Activated CD4-positive, CD25-positive, alpha-beta regulatory T cell treated with anti-CD3 and anti-CD28 coated beads, Interleukin-2, amount 50 U/mL, for 24 hours (primary cell): ENCODE measurements around the gene KLK3.
A peak's percentile ranks its signal among the peaks of the same experiment; 100 is the strongest.
"Not testable (repeated sequence)": the region's sequence is repeated elsewhere in the genome, so short reads cannot be mapped to it uniquely, and the experiment has no call there.

Source experiments
- ATAC-seq, 2 donors: fragments of 150-1000 bp; cut with Tn5 transposase; one replicate each; pipeline ENCODE4 v1.10.0; 2021; ENCODE audit warnings: mild to moderate bottlenecking in 1 of 2, moderate library complexity in 1 of 2

KLK3 gene

GRCh38 chr19:50854636-50855410 lies at the start of gene KLK3:
TSS of gene KLK3 (plus strand) at chr19:50854915. CDS start at chr19:50854956, 41 bp downstream.
- ATAC-seq, result no peak

GRCh38 chr19:50808856-50809255 lies 45.9 kb upstream of the KLK3 start:
- ATAC-seq, result no peak

GRCh38 chr19:50811622-50812238 lies 43.0 kb upstream of the KLK3 start:
- not testable (repeated sequence) for ATAC-seq

GRCh38 chr19:50812474-50812873 lies 42.2 kb upstream of the KLK3 start:
- no peak for ATAC-seq

- ATAC-seq, result no peak
Measured at GRCh38 chr19:50814883-50815282, 39.8 kb upstream of the KLK3 start.

DNA sequence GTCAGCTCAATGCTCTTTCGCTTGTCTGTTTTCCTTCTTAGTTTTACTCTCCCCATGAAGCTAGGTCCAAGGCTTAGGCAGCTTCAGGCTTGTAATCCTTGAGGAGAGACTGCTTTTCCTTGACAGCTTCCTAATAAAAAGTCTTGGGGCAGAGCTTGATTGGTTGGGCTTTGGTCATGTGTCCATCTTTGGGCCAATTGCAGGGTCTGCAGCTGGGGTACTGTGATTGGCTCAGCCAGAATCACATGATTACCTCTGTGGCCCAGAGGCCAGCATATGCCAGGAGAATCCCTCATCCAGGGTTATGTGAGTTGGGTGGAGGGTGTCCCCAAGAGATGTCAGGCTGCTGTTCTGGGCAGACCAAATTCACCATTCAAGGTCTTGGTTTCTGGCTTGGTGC lies 39.3 kb upstream of the KLK3 start:
- no peak for ATAC-seq

DNA sequence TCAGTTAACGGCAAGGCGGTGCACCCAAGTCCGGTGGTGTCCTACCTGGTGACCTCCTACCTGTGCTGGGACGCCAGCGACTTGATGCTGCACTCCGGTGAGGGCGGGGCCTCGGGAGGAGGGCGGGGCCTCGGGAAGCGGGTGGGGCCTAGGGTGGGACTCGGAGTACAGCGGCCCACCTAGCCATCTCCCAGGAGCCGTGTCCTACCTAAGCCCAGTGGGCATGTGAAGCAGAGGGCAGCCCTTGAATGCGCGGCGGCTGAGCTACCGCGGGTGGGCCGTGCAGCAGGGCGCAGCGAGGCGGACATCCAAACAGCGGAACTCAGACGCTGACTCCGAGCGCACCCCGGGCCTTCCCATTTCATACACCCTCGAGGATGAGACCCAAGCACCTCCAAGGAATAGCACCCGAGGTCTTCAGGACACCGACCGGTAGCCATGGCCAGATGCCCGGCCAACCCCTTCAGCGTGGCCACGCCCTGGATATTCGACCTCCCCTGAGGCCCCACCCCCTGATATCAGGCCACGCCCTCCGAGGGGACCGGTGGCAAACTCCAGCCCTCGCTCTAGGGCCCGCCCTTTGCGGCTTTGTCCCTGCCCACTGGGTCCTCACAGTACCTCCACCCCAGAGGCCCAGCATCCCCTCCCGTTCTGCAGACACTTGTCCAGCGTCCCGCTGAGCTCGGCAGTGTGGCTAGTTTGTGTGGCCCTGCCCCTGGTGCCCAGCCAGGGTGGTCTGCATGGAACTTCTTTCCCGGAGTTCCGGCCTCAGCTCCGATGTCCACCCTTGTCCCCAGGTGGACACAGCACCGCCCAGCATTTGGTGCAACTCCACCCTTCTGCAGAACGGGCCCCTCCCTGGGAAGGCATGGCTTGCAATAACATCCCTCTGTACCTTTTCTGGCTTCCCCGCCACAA lies 36.5 kb upstream of the KLK3 start:
- ATAC-seq, result peak; percentile 46 to 56

GRCh38 chr19:50818859-50819472 lies 35.7 kb upstream of the KLK3 start:
- no peak for ATAC-seq

GRCh38 chr19:50819636-50820035 lies 35.1 kb upstream of the KLK3 start:
- no peak for ATAC-seq

DNA sequence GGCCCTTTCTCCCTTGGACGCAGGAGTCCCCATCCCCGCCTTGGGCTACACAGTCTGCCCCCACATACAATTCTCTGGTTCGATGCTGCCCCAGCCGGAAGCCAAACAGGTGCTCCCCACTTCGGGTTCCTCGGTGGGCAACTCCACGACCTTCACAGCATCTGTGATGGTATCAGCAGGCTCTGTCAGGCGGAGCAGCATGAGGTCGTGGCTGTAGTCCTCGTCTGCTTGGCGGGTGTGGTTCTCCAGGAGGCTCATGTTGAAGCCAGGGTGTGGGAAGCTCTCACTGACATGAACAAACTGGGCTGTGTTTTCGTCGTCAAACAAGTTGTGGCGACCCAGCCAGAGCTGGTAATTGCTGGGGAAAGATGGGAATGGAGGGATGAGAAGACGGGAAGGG lies 34.6 kb upstream of the KLK3 start:
- ATAC-seq, result no peak

DNA sequence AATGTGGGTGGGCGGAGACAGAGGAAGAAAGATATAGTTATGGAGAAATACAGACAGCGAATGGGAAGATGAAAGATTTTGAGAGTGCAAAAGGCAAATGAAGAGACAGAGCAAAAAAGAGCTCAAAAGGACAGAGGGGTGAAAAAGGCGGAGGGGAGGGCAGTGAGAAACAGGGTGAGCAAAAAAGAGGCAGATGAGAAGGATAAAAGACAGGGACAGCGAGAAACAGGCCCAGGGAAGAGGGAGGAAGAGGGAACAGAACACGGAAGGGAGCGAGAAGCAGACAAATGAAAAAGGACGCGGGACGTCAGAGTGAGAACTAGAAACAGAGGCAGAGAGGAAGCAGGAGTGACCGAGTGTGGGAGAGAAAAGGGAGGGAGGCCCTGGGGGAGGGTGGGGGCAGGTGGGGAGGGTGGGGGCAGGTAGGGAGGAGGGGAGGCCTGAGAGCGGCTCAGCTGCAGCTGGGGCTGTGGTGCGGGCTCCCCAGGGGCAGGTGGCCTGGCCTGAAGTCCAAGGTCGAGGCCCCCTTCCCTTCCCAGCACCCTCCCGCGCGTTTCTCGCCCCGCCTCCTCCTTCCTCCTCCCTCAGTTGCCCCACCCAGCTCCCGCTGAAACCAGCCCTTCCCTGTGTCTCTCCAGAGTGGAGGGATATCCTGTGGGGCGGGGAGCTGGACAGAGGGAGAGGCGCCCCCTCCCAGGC lies 34.0 kb upstream of the KLK3 start:
- ATAC-seq, result no peak

- ATAC-seq, result no peak
Measured at GRCh38 chr19:50821248-50821612, 33.5 kb upstream of the KLK3 start.

GRCh38 chr19:50821622-50822021 lies 33.1 kb upstream of the KLK3 start:
- ATAC-seq, result no peak

DNA sequence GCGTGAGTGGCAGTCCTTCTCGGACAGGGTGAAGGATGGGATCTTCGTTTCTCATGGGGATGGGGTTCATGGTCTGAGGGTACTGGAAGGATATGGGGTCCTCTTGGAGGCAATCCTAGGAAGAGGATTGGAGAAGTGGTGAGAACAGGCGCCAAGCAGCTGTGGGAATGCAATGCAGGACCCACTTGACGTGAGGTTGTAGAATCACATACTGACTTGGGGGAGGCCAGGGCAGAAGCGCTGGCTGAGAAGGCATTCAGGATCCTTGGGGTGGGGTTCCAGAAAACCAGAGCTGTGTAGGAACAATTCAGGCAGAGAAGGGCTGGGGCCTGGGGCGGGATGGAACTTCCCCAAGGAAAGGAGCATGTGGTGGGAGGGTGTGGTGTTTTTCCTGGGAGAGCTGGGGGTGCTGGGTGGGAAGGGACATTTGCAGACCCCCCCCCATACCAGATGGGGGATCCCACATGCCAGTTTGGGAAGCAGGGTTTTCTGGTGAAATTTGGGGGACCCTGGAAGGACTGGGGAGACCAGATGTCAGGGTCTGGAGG lies 32.0 kb upstream of the KLK3 start:
- no peak for ATAC-seq

GRCh38 chr19:50823389-50824042 lies 31.2 kb upstream of the KLK3 start, which contains the start of gene KLK1:
TSS of gene KLK1 (minus strand) at chr19:50823787. CDS start at chr19:50823748, 39 bp downstream.
- ATAC-seq, result no peak

DNA sequence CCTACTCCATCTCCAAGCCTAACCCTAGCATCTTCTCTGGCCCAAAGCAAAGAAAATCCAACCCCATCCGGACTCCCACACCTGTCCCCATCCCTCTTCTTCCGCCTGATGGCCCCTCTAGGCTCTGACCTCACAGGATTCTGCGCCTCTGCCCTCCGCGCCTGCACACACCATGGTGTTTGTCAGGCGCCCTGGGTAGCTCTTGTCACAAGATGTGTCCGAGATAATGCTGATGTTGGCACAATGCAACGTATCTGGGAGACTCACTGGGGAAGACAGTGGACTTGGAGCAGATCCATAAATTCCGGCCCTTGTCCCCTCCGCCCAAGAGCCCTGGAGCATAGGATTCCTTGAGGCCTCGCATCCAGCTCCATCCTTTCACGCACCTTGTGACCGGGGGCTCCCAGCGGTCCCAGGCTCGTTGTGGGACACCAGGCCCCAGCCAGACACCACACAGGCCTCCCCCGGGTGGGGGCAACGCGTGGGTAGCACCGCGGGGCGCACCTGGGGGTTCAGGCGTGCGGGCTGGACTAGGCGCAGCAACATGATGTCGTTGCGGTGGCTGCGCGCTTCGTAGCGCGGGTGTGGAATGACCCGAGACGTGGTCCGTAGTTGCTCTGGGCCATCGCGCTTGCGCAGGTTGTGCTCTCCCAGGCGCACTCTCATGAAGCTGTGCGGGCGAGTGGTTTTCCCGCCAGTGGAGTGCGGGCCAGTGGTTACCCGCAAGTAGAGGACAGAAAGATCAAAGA lies 28.0 kb upstream of the KLK3 start:
- ATAC-seq, result no peak

- ATAC-seq, result no peak
Measured at GRCh38 chr19:50827476-50827875, 27.2 kb upstream of the KLK3 start.

DNA sequence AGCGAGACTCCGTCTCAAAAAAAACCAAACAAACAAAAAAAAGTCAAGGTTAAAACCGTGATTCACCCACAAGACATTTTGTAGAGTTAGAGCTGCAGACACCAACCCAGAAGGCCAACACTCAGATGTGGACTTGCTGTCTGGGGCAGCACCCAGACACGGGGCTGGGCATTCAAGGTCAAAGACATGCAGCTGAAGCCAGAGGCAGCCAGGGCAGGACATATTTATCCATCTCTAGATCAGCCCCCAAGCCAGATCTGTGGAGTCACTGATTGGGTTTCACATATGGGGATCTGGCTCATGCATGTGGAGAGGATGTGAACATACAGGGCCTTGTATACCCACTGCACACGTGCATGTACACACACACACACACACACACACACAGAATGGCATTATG lies 24.9 kb upstream of the KLK3 start:
- ATAC-seq, result no peak

- ATAC-seq, result no peak
Measured at GRCh38 chr19:50830266-50831025, 24.3 kb upstream of the KLK3 start.

GRCh38 chr19:50831026-50831396 lies 23.7 kb upstream of the KLK3 start:
- no peak for ATAC-seq
